ENCODE measurements around the gene SAPCD1.

The SAPCD1 gene
- 0.31 to 0.54 reads per million in 2 donors for total RNA-seq

DNA sequence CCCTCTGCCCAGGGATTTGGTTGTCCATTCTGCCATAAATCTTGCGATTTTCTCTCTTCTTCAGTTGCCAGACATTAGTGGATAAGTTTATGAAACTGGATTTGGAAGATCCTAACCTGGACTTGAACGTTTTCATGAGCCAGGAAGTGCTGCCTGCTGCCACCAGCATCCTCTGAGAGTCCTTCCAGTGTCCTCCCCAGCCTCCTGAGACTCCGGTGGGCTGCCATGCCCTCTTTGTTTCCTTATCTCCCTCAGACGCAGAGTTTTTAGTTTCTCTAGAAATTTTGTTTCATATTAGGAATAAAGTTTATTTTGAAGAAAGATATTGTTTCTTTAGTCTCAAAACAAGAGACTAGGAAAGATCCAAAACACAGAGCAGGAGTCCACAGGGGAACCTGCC lies at the start of gene SAPCD1:
Gene SAPCD1 (plus strand): TSS at position 301 of the 400 bp plus-strand sequence. CDS start 399 bp downstream, outside the sequence.
- DNase-seq, result no peak

- no peak for DNase-seq
These were observed 49.0 kb upstream of the SAPCD1 start for GRCh38 chr6:31713465-31713864.

DNA sequence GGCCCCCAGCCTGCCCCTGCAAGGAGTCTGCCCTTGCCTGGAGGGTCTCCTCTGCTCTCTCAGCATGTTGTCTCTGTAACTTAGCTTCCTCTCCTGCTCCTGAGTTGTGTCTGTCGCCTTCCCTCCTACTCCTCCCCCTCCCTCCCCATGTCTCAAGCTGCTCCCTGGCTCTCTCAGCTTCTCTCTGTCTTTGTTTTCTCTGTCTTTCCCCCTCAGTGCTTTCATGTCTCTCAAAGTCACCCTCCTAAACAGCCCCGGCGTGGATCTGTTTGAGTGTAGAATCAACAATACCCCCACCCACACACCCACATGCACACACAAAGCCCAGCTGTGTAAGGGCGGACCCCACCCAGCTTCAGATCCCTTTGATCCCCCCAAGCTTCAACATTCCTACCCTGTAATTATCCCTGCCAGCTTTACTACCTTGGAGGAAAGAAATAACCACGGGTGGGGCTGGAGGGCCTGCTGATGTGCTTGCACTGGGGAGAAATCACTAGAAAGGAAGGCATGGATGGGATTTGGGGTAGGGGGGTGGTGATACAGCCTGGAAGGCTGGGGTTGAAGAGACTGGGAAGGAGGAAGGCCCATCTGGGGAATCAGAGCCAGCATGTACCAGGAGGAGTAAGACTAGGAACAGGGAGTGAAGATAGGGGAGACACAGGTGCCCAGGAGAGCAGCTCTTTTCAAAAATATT lies 48.3 kb upstream of the SAPCD1 start:
- no peak for DNase-seq

DNA sequence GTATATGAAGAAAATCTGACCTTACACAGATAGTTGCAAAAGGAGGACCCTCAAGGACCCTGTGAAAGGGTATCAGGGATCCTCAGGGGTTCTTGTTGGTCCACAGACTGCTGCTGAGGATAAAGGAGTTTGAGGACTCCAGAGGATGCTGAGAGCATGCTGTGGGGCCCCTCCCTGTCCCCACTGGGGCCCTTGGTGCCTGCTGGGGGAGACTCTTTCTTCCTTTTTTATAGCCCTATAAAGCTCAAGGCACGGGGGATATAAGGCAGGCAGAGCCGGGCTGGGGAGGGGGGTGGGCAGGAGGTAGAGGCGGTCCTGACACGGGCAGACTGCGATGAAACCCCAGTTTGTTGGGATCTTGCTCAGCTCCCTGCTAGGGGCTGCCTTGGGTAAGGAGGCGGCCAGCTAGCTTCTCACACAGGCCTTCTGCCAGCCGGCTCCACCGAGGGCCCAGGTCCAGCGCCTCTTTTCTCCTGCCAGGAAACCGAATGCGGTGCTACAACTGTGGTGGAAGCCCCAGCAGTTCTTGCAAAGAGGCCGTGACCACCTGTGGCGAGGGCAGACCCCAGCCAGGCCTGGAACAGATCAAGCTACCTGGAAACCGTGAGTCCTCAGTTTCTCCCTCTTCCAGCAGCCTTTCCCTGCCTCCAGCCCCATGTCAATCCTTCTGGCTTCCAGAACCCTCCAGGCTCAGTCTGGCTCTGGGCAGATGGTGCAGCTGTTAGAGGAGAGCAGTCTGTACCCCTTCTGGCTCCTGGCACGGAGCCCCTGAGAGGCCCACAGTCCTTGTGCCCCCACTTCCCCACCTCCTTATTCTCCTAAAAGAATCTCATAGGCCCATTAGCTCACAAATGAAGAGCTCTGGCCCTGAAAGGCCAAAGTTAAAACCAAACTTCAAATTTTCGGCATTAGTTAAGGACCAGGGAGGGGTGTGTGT lies 47.2 kb upstream of the SAPCD1 start, which contains the start of gene LY6G6D:
Gene LY6G6D (plus strand): TSS at position 327 of the 937 bp plus-strand sequence. CDS start 8 bp downstream, at position 335.
- DNase-seq, result no peak

- DNase-seq, result no peak
These were observed 44.8 kb upstream of the SAPCD1 start for GRCh38 chr6:31717499-31718222.

- DNase-seq, result no peak
These were observed 44.2 kb upstream of the SAPCD1 start for GRCh38 chr6:31718265-31718664.

DNA sequence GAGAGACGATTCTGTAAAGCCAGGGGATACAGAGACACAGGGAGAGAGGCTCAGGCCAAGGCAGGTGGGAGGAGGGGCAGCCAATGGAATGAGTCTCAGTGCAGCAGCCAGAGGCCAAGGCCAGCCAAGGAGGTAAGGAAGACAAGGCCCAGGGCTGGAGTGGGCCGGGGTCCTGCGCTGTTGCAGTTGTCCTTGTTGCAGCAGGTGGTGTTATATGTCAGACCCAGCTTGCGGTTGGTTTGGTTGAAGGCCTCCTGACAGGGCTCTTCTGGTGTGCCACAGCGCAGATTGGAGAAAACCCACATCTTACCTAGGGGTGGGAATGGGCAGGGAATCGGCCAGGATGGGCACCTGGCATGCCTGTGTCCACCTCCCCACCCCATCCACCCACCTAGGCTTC lies 43.5 kb upstream of the SAPCD1 start:
- no peak for DNase-seq

- DNase-seq, result no peak
These were observed 42.2 kb upstream of the SAPCD1 start for GRCh38 chr6:31720196-31720770.

GRCh38 chr6:31721351-31722020 lies 41.0 kb upstream of the SAPCD1 start, which contains the start of gene LY6G6C:
Gene LY6G6C, minus strand, starts transcription at chr6:31721746. Its CDS starts 67 bp downstream, at chr6:31721679.
- DNase-seq, result no peak

- DNase-seq, result no peak
These were observed 40.3 kb upstream of the SAPCD1 start for GRCh38 chr6:31722173-31722572.

GRCh38 chr6:31723245-31723979 lies 39.0 kb upstream of the SAPCD1 start, which contains the start of gene MPIG6B:
Gene MPIG6B, plus strand, starts transcription at chr6:31723373. Its CDS starts 11 bp downstream, at chr6:31723384.
- no peak for DNase-seq

GRCh38 chr6:31723980-31724691 lies 38.3 kb upstream of the SAPCD1 start:
- no peak for DNase-seq

GRCh38 chr6:31725502-31726350 lies 36.7 kb upstream of the SAPCD1 start:
- no peak for DNase-seq

GRCh38 chr6:31727034-31727716 lies 35.3 kb upstream of the SAPCD1 start:
- no peak for DNase-seq

DNA sequence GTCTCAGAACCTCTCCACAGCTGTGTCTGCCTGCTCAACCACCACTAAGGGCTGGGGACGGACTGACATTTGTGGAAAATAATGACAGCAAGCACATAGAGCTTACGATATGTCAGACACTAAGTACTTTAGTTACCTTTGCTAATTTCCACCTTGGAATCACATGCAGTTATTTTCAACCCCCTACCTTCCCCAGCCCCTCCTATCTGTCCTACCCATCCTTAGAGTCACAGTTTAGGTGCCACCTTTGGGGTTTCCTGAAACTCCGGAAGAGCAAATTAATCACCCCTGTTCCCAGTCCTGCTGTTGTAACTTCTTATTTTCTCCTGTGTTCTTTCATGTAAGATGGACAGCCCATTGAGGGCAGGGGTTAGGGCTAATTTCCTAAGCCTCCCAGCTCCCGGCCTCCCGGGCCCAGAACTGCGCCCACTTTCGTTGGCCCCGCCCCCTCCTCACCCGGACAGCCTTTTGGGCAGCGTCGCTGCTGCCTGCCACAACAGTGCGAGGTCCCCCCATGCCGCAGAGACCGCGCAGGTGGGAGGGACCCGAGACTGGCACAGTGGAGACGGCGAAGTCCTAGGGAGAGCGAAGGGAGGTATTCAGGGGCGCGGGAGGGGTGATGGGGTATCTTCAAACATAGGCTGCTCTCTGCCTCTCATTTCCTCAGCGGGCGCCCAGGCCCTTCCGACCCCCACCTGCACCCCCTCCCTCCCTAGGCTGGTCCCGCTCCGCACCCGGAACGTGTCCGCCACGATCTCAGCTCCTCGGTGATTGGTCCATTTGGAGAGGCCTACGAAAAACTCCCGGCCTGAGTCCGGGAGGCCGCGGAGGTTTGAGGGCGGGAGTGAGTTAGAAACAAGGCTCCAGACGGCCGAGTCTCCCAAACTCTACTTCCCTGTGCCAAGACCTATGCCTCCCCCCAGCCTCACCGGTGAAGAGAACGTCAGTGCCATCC lies 34.5 kb upstream of the SAPCD1 start:
- DNase-seq, result no peak

DNA sequence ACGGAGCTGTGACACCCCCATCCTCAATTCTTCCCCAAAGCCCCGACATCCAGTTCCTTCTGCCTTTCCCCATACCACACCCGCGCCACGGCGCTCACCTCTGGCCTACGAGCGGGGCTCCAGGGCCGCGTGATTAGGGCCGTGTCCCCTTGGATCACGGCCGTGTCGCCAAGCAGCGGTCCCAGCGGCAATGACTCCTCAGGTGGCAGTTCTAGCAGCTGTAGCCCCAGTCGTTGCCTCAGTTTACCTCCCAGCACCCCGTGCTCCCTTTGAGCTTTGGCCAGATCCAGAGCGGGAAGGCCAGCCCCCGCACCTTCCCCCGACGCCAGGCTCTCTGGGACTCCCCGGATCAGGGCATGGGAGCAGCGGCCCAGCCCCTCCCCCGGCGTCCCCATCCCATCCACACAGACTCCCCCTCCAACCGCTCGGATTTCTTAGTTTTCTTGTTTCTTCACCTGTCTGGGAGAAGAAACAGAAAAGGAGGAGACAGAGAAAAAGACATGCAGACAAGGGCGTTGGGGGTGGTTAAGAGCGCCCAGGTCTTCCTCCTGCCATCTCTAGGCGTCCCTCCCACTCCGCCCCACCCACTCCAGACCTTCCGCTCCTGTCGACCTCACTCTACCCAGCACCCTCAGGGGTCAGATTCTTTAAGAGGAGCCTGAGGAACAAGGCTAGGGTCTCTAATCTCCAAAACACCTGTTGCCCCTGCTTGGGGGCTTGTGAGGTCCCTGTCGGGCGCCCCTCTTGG lies 33.5 kb upstream of the SAPCD1 start, which contains the start of gene DDAH2:
Gene DDAH2 (minus strand): TSS at position 533 of the 748 bp plus-strand sequence. CDS start 138 bp downstream, at position 395.
- DNase-seq, result no peak

All from T-helper 2 cell (primary cell).